Muscle layer of colon (tissue), 2 donors: Measurements from ENCODE around the gene CLIP4.

ENCODE experiments used
- H3K27ac ChIP-seq: one replicate; pipeline ENCODE4 v1.7.0; 2013; ENCODE audit warnings: low read depth, mild to moderate bottlenecking, low read length, moderate library complexity
- H3K27me3 ChIP-seq, 2 donors: one replicate each; pipeline ENCODE4 v1.7.0; 2013; ENCODE audit warnings: low read length in 2 of 2, mild to moderate bottlenecking in 2 of 2; ENCODE audit not compliant: insufficient read depth in 2 of 2, control insufficient read depth in 1 of 2
- H3K36me3 ChIP-seq: one replicate; pipeline ENCODE4 v1.7.0; 2013; ENCODE audit warnings: mild to moderate bottlenecking, low read length; ENCODE audit not compliant: insufficient read depth
- H3K4me1 ChIP-seq: one replicate; pipeline ENCODE4 v1.7.0; 2013; ENCODE audit warnings: mild to moderate bottlenecking, low read length; ENCODE audit not compliant: insufficient read depth
- H3K4me3 ChIP-seq, 2 donors: one replicate each; pipeline ENCODE4 v1.7.0; 2013; ENCODE audit warnings: low read length in 2 of 2, low read depth in 1 of 2, mild to moderate bottlenecking in 1 of 2, moderate library complexity in 1 of 2
- H3K9ac ChIP-seq: one replicate; pipeline ENCODE4 v1.7.0; 2013; ENCODE audit warnings: low read length
- H3K9me3 ChIP-seq: one replicate; pipeline ENCODE4 v1.7.0; 2013; ENCODE audit warnings: mild to moderate bottlenecking, low read length
- donor health status: abdominal sarcoma.
- donor health status: Adenocarcinoma of cecum.

Gene CLIP4

DNA sequence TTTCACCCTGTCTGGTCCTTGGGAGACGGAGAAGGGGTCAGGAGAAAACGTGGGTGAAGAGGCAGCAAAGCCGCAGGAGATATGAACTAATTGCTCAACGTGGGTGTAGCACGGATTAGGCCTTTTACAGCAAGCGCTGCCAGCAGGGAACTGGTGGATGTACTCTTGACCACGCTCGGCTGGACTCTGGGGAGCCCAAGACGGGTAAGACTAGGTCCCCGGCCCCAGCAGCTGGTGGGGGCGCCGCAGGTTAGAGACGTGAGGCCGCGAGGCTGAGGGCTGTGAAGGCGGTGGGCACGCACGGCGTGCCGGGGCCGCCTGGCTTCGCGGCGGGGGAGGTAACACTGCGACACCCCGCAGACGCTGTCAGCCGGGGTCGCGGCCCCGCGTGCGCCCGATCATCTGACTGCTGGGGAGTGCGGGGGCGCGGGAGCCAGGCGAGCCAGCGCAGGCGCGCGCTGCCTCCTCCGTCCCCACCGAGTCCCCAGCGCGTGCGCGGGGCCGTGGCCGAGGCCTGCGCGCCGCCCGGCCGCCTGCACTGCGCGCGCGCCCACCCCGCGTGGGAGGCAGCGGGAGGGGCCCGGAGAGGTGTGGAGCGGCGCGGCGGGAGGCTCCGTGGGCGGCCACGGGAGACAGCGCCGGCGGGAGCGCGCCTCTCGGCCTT lies at the start of gene CLIP4:
Gene CLIP4, plus strand, starts transcription at position 470 of the 664 bp plus-strand sequence. CDS start 5,974 bp downstream, outside the sequence.
- Histone ChIP-seq H3K27ac (peak within 1 kb of the TSS; percentile 90), H3K9me3 (no peaks in the 10 kb centered on the region), H3K27me3 (no peaks in the 10 kb centered on the region), H3K9ac (peak within 1 kb of the TSS; percentile 80), H3K4me3 (peak within 1 kb of the TSS; percentile 69 to 88), H3K36me3 (no peaks in the 10 kb centered on the region), H3K4me1 (peaks cover 24% of the 10 kb centered on the region)

GRCh38 chr2:29066271-29066860 lies 48.8 kb upstream of the CLIP4 start:
- no peaks in the 10 kb centered on the region for H3K36me3 ChIP-seq
- H3K4me1 ChIP-seq = peaks cover 42% of the 10 kb centered on the region
- H3K27me3 ChIP-seq = no peaks in the 10 kb centered on the region
- H3K4me3 ChIP-seq = no peak overlapping the region
- H3K27ac ChIP-seq = no peak overlapping the region
- no peaks in the 10 kb centered on the region for H3K9me3 ChIP-seq
- H3K9ac ChIP-seq = no peak overlapping the region

- Histone ChIP-seq H3K9ac (no peak overlapping the region), H3K27ac (no peak overlapping the region), H3K36me3 (no peaks in the 10 kb centered on the region), H3K27me3 (no peaks in the 10 kb centered on the region), H3K9me3 (no peaks in the 10 kb centered on the region), H3K4me1 (peaks cover 38% of the 10 kb centered on the region), H3K4me3 (no peak overlapping the region)
Observed at GRCh38 chr2:29066997-29067605, 48.1 kb upstream of the CLIP4 start.

- Histone ChIP-seq H3K36me3 (no peaks in the 10 kb centered on the region), H3K9me3 (no peaks in the 10 kb centered on the region), H3K27me3 (no peaks in the 10 kb centered on the region), H3K9ac (no peak overlapping the region), H3K4me3 (no peak overlapping the region), H3K4me1 (peaks cover 29% of the 10 kb centered on the region), H3K27ac (no peak overlapping the region)
Observed at GRCh38 chr2:29068513-29068912, 46.7 kb upstream of the CLIP4 start.

GRCh38 chr2:29070526-29070925 lies 44.7 kb upstream of the CLIP4 start:
- Histone ChIP-seq H3K4me3 (no peak overlapping the region), H3K9me3 (no peaks in the 10 kb centered on the region), H3K36me3 (no peaks in the 10 kb centered on the region), H3K4me1 (peaks cover 9% of the 10 kb centered on the region), H3K27ac (no peak overlapping the region), H3K27me3 (no peaks in the 10 kb centered on the region), H3K9ac (no peak overlapping the region)

GRCh38 chr2:29071032-29071975 lies 43.9 kb upstream of the CLIP4 start:
- Histone ChIP-seq H3K36me3 (no peaks in the 10 kb centered on the region), H3K9me3 (no peaks in the 10 kb centered on the region), H3K4me1 (peaks cover 2% of the 10 kb centered on the region), H3K27ac (no peak overlapping the region), H3K27me3 (no peaks in the 10 kb centered on the region), H3K4me3 (no peak overlapping the region), H3K9ac (no peak overlapping the region)

GRCh38 chr2:29072251-29072650 lies 43.0 kb upstream of the CLIP4 start:
- Histone ChIP-seq H3K4me1 (no peaks in the 10 kb centered on the region), H3K9ac (no peak overlapping the region), H3K27ac (no peak overlapping the region), H3K4me3 (no peak overlapping the region), H3K27me3 (no peaks in the 10 kb centered on the region), H3K9me3 (no peaks in the 10 kb centered on the region), H3K36me3 (no peaks in the 10 kb centered on the region)

- no peak overlapping the region for H3K9ac ChIP-seq
- H3K27me3 ChIP-seq = no peaks in the 10 kb centered on the region
- no peaks in the 10 kb centered on the region for H3K36me3 ChIP-seq
- no peak overlapping the region for H3K27ac ChIP-seq
- H3K4me3 ChIP-seq = no peak overlapping the region
- no peaks in the 10 kb centered on the region for H3K4me1 ChIP-seq
- no peaks in the 10 kb centered on the region for H3K9me3 ChIP-seq
Observed at GRCh38 chr2:29072971-29073725, 42.1 kb upstream of the CLIP4 start.

GRCh38 chr2:29073933-29074332 lies 41.3 kb upstream of the CLIP4 start:
- no peaks in the 10 kb centered on the region for H3K36me3 ChIP-seq
- no peaks in the 10 kb centered on the region for H3K9me3 ChIP-seq
- H3K9ac ChIP-seq = no peak overlapping the region
- H3K27ac ChIP-seq = no peak overlapping the region
- no peak overlapping the region for H3K4me3 ChIP-seq
- no peaks in the 10 kb centered on the region for H3K27me3 ChIP-seq
- H3K4me1 ChIP-seq = no peaks in the 10 kb centered on the region

DNA sequence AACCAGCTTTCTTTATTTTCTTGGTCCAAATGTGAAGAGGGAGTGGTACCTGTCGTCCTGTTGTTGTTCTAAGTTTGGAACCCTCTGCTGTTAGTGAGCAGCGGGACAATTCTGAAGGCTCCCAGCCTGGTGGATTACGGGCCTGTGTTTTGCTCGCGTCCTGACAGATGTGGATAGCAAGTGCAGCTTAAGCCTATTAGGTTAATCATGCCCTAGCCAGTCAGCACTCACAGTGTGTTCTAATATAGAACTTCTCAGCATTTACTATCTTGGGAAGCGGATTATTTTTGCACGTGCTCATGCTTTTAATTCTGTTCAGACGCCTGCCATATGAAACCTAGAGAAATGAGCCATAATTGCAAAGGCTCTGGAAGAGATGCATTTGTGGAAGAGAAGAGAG lies 40.8 kb upstream of the CLIP4 start, which contains the start of gene PCARE:
Gene PCARE, minus strand, starts transcription at position 113 of the 400 bp plus-strand sequence. CDS start 262 bp downstream, outside the sequence.
- no peaks in the 10 kb centered on the region for H3K9me3 ChIP-seq
- H3K9ac ChIP-seq = no peak within 1 kb of the TSS

More for the DNA sequence above, 40.8 kb upstream of the CLIP4 start, which contains the start of gene PCARE:
- Histone ChIP-seq H3K27me3 (no peaks in the 10 kb centered on the region), H3K4me1 (no peaks in the 10 kb centered on the region), H3K27ac (no peak within 1 kb of the TSS), H3K4me3 (no peak within 1 kb of the TSS), H3K36me3 (no peaks in the 10 kb centered on the region)
